ENCODE data around the gene TNNI2.

Gene TNNI2

GRCh38 chr11:1889941-1890855, 51.4 kb downstream of the TNNI2 start:
- FAIRE-seq = no peak
